ENCODE data around the gene YWHAB.

DNA sequence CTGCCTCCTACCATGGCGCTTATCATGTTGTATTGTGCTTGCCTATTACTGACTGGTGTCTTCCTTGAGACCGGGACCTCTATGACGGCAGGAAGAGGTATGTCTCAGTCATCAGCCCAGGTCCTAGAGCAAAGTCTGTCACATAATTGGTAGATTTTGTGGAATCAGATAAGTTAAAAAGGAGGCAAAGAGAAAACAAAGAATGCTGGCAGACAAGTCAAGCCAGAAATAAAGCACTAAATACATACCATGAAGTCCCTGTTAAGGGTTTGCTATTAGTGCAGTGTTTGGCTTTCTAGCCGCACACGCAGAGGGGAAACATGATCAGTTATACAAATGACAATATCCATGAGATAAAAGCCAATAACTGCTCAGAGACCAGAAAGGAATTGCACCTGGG is 68.7 kb downstream of the YWHAB start:
- no peak for TF ChIP-seq POLR2A (IDR thresholded peaks at IDR 0.05)
- TF ChIP-seq, protein P1, sequence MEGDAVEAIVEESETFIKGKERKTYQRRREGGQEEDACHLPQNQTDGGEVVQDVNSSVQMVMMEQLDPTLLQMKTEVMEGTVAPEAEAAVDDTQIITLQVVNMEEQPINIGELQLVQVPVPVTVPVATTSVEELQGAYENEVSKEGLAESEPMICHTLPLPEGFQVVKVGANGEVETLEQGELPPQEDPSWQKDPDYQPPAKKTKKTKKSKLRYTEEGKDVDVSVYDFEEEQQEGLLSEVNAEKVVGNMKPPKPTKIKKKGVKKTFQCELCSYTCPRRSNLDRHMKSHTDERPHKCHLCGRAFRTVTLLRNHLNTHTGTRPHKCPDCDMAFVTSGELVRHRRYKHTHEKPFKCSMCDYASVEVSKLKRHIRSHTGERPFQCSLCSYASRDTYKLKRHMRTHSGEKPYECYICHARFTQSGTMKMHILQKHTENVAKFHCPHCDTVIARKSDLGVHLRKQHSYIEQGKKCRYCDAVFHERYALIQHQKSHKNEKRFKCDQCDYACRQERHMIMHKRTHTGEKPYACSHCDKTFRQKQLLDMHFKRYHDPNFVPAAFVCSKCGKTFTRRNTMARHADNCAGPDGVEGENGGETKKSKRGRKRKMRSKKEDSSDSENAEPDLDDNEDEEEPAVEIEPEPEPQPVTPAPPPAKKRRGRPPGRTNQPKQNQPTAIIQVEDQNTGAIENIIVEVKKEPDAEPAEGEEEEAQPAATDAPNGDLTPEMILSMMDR (IDR thresholded peaks at IDR 0.05): no peak
